ENCODE measurements around the gene SSTR3.

GRCh38 chr22:37190262-37190780 is 22.0 kb downstream of the SSTR3 start:
- TF ChIP-seq CTCF (IDR thresholded peaks at IDR 0.05; ENCODE audit: low read depth, low read length, poor library complexity, severe bottlenecking) = no peak
- no peak for TF ChIP-seq EZH2phosphoT487 (IDR thresholded peaks at IDR 0.05; ENCODE audit: borderline replicate concordance, low read length)

All from DOHH2 (cell line).